GM18520 (cell line): ENCODE results near the gene TNS3.
"Not testable (repeated sequence)": the region's sequence is repeated elsewhere in the genome, so short reads cannot be mapped to it uniquely, and the experiment has no call there.

Source experiments
- ATAC-seq: cut with Tn5 transposase; IDR thresholded peaks from one replicate; pipeline ENCODE4 v1.9.1; 2021; ENCODE audit not compliant: unreplicated experiment

TNS3 gene

GRCh38 chr7:47581804-47582763, at the start of gene TNS3:
Gene TNS3 (minus strand): TSS chr7:47582111. CDS start chr7:47439636, 142,475 bp downstream.
- no peak for ATAC-seq

- ATAC-seq = no peak
These were observed 49.8 kb upstream of the TNS3 start for GRCh38 chr7:47631711-47632110.

DNA sequence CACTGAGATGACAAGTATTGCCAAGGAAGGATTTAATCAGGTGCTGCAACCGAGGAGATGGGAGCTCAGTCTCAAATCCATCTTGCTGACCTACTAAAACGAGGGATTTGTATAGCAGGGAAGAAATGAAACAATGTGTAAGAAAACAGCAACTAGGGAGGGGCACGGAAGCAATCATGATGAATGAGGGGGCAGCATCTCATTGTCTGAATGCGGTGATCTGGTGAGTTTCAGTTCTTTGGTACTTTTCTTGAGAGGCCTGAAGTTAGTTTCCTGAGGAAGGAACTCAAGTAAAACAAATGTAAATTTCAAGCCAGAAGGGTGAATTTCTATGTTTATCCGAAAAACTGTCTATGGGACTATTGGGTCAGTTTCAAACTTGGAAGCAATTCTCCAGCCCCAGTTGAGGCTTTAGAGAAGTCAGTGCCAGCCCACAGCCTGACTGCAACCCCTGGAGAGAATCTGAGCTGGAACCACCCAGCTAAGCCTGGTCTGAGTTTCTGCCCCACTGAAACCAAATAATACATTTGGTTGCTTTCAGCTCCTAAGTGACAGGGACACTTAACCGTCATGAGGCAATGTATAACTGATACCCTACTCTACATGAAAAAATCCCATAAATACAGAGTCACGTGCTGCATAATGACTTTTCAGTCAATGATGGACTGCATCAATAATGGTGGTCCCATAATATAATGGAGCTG, 45.8 kb upstream of the TNS3 start:
- ATAC-seq = no peak

GRCh38 chr7:47625861-47626715, 44.2 kb upstream of the TNS3 start:
- no peak for ATAC-seq

- ATAC-seq = no peak
These were observed 42.8 kb upstream of the TNS3 start for GRCh38 chr7:47624689-47625088.

GRCh38 chr7:47622946-47623640, 41.2 kb upstream of the TNS3 start:
- ATAC-seq = no peak

GRCh38 chr7:47622586-47622945, 40.7 kb upstream of the TNS3 start:
- no peak for ATAC-seq

GRCh38 chr7:47621979-47622561, 40.2 kb upstream of the TNS3 start:
- no peak for ATAC-seq

GRCh38 chr7:47621347-47621746, 39.4 kb upstream of the TNS3 start:
- no peak for ATAC-seq

DNA sequence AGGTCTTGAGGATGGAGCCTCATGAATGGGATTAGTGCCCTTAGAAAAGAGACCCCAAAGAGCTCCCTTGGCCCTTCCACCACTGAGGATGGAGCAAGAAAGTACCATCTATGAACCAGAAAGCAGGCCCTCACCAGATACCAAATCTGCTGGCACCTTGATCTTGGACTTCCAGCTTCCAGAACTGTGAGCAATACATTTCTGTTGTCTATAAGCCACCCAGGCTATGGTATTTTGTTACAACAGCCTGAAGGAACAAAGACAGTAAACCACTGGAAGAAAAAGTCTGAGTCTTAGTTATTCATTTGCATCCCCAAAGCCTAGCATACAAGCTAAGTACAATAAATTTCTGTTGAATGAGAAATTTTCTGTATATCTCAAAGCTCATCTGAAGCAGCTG, 37.9 kb upstream of the TNS3 start:
- no peak for ATAC-seq

GRCh38 chr7:47617131-47617530, 35.2 kb upstream of the TNS3 start:
- ATAC-seq = no peak

DNA sequence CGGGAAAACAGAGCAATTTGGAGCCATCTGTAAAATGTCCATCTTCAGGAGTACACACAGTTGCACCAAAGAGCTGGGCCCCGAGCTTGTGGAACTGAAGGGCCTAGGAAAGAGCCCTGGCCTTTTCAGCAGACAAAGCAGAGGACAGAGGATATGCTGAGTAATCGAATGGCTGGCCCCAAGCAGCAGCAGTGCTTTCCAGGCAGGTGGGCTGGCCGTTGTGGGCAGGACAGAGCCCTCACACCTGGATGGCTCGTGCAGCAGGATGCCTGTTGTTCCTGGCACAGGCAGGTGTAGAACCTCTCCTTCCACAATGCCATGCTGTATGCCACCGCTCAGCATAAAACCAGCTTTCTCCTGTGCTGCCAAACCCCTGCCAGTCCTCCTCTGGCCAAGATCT, 32.5 kb upstream of the TNS3 start:
- ATAC-seq = no peak

GRCh38 chr7:47611045-47611511, 29.2 kb upstream of the TNS3 start:
- ATAC-seq = no peak

GRCh38 chr7:47610506-47611044, 28.7 kb upstream of the TNS3 start:
- ATAC-seq = no peak

DNA sequence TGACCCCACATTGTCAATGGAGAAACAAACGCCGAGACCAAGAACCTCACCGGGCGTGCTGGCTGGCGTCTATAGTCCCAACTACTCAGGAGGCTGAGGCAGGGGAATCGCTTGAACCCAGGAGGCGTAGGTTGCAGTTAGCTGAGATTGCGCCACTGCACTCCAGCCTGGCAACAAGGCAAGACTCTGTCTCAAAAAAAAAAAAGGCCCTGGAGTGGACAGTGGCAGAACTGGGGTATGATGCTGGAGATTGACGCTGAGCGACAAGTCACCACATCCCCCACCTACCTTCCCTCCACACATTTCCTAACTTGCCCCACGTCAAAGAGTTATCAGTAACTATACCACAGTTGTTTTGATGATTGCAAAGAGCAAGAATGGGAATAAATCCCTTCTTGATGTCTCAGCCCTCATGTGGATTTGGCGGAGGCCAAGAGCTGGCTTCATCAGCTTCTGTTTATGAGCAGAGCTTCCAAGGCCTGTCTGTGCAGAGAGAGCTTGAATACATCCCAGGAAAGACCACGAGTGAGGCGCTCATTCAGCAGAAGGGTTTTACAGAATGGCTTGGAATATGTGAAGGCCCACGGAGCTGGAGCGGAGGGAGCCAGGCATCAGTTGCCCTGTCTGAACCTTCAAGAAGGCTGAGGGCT, 28.0 kb upstream of the TNS3 start:
- no peak for ATAC-seq

- not testable (repeated sequence) for ATAC-seq
These were observed 24.7 kb upstream of the TNS3 start for GRCh38 chr7:47606593-47607046.

DNA sequence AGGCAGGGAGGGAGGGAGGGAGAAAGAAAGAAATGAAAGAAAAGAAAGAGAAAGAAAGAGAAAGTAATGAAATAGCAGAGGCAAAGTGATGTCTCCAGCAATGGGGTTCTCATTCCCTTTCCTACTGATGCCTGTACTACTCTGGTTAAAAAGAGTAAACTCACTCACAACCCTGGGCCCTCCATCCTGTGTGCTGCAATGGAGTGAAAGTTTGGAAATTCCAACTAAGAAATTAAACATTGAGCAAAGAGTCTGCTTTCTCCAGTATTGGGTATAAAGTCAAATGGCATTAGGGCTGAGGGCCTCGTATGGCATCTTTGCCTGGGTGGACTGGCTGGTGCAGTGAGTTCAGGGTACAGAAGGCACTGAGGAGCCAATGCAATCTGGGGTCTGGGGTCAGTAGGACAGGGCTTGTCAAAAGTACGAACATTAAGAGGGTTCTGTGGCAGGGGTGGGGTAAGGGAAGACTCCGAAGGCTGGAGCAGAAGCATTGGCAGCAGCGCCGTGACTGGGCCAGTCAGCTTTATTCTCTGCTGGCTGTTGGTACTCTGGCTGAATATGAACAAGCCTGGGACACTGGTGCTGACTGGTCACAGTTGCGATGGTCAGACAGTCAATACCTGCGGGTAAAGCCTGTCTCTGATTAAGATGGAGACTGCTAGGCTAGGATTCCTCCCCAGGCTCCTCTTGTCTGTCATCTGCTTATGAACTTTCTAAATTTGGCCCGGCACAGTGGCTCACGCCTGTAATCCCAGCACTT, 24.1 kb upstream of the TNS3 start:
- ATAC-seq = no peak

- ATAC-seq = no peak
These were observed 22.6 kb upstream of the TNS3 start for GRCh38 chr7:47604496-47604890.
